Colonic mucosa (tissue), 4 donors: ENCODE data around the gene GRM5. TPM values are rescaled to one million over a fixed set of nuclear protein-coding genes. Genes with fewer than 3 reads are reported as not detected.

Experiments used
- DNase-seq: peaks from one replicate; pipeline ENCODE4 v3.0.0-alpha.2; 2020
- H3K27ac ChIP-seq: fragments of 200-600 bp; one replicate; pipeline ENCODE4 v1.8.0; 2021
- H3K27me3 ChIP-seq: fragments of 200-600 bp; one replicate; pipeline ENCODE4 v1.8.0; 2021
- H3K36me3 ChIP-seq: fragments of 200-600 bp; one replicate; pipeline ENCODE4 v1.8.0; 2021
- H3K4me1 ChIP-seq: fragments of 200-600 bp; one replicate; pipeline ENCODE4 v1.8.0; 2021; ENCODE audit warnings: mild to moderate bottlenecking
- H3K4me3 ChIP-seq: fragments of 200-600 bp; one replicate; pipeline ENCODE4 v1.8.0; 2021
- H3K9ac ChIP-seq, 2 donors: one replicate each; pipeline ENCODE4 v1.7.0; 2013; ENCODE audit warnings: control low read depth in 2 of 2, low read depth in 2 of 2, low read length in 2 of 2
- H3K9me3 ChIP-seq: fragments of 200-600 bp; one replicate; pipeline ENCODE4 v1.8.0; 2021
- CTCF ChIP-seq: fragments of 200-600 bp; IDR thresholded peaks from one replicate; pipeline ENCODE4 v1.8.0; 2022; ENCODE audit warnings: antibody characterized with exemption, mild to moderate bottlenecking
- intact Hi-C: fragments of 100-400 bp; cut with DNase I; formaldehyde crosslinking; loops from one replicate; pipeline ENCODE4 v1.14.1; 2022
- total RNA-seq, 2 donors: library from RNA; stranded (reverse); fragmentation: NEBNext Ultra II Directional in 1 of 2; extraction: Animal tissue kit (Norgen Biotek cat#: 25700) in 1 of 2; gene quantifications; one replicate each; pipeline ENCODE4 v1.2.1, GENCODE V29; 2021
- donor health status: healthy.
- donor health status: DM: no; HTN: no; CAD: no.
- donor health status: DM: no; HTN: no; CAD: no.

Gene GRM5
- total RNA-seq, 2 donors from 2014 or later: not detected

- no peaks in the 10 kb centered on the region for H3K4me1 ChIP-seq
- H3K36me3 ChIP-seq: no peaks in the 10 kb centered on the region
- H3K4me3 ChIP-seq: no peak overlapping the region
- H3K9me3 ChIP-seq: no peaks in the 10 kb centered on the region
- no peak overlapping the region for H3K27ac ChIP-seq
- DNase-seq: no peak
- H3K27me3 ChIP-seq: no peaks in the 10 kb centered on the region
- H3K9ac ChIP-seq: no peak overlapping the region
- TF ChIP-seq CTCF: no peak
- intact Hi-C loops: loop anchor here (10.0 kb wide), 1 partner anchor 220 kb away; no protein-coding TSS in a partner anchor
Observed at GRCh38 chr11:88454881-88455280, 610.9 kb downstream of the GRM5 start.

Other genes starting within 250 kb of the GRM5 start
- not detected for gene TYR, start 111.9 kb upstream of the GRM5 start, total RNA-seq